NCI-H128 (cell line): ENCODE measurements around the gene ABCB6.
"Not testable (repeated sequence)": the region's sequence is repeated elsewhere in the genome, so short reads cannot be mapped to it uniquely, and the experiment has no call there.

Experiments used
- DNase-seq: peaks from one replicate; lab custom pipeline; 2025; ENCODE audit not compliant: unreplicated experiment; lab: John Stamatoyannopoulos, UW

ABCB6 gene

GRCh38 chr2:219218732-219219701 is at the start of gene ABCB6:
Gene ABCB6 (minus strand): TSS chr2:219218958. CDS start chr2:219218673, 285 bp downstream.
- peak; percentile 85 for DNase-seq

DNA sequence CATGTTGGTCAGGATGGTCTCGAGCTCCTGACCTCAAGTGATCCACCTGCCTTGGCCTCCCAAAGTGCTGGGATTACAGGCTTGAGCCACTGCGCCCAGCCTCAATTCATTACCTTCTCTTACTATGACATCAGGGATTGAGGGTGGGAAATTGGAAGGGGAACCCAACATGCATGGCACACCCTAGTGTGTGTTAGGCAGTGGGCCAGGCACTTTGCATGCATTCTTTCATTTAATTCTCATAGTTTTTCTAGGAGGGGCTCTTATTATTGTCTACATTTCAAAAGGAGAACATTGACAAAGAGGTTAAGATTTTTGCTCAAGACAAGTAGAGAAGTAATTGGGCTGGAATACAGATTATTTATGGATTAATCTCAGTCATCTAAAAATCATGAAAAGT is 49.5 kb upstream of the ABCB6 start:
- DNase-seq = no peak

DNA sequence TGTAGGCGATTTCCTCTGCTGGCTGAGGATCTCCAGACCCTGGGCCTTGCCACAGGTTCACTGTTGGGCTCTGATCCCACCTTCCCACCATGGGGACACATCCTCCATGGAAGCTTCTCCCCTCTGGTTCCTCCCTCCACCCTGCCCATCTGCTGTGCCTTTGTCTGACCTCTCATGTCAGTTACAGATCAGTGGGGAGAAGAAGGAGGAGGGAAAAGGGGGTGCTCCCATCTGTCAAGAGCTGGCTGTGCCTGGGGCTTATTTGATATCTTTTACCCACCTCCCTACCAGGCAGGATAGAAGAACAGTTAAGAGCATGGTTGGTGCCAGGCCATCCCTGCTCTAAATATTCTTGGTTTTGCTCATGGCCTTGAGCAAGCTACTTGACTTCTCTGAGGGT is 48.1 kb upstream of the ABCB6 start:
- DNase-seq = no peak

DNA sequence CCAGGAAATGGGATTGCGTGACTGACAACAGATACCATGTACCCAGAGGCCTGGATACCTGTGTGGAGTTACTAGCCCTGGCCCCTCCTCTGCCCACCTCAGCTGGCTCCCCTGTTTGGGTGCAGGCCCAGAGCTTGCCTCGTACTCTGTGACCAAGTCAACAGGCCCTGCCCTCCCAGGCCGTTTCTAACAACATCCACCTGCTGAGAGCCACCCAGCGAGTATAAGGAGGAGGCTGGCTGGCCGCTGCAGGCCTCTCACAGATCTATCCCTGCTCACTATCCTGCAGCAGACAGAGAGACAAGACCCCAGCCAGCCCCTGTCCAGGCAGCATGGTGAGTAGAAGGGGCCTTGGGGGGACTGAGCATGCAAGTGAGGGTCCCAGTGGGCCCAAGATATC is 47.5 kb upstream of the ABCB6 start:
- no peak for DNase-seq

- no peak for DNase-seq
These were observed 42.5 kb upstream of the ABCB6 start for GRCh38 chr2:219261024-219261855.

GRCh38 chr2:219258942-219259341 is 40.2 kb upstream of the ABCB6 start:
- DNase-seq = not testable (repeated sequence)

DNA sequence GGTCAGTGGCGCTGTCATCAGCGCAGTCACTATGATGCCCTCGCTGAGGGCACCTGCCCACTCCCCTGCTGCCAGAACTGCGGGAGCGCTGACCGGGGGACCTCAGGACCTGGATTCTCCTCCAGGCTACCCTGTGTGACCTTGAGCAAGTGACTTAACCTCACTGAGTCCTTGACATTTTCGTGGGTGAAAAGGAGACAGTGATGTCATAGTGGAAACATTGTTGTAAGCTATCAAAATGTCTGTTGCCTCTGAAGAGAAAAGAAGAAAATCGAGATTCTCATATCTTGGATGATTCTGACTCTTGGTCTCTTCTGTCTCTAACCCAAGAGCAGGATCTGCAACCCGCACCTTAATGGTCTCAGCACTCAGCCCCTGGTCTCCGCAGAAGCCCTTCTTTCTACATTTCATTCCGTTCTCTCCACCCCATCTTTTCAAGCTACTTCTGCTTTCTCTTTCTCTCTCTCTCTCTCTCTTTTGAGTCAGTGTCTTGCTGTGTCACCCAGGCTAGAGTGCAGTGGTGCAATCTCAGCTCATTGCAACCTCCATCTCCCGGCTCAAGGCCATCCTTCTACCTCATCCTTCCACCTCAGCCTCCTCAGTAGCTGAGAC is 35.9 kb upstream of the ABCB6 start:
- DNase-seq = no peak

GRCh38 chr2:219253753-219254589 is 35.2 kb upstream of the ABCB6 start, which contains the start of gene TUBA4A:
Gene TUBA4A (minus strand): TSS chr2:219253918. CDS start chr2:219253858, 60 bp downstream.
- peak; percentile 59 for DNase-seq

DNA sequence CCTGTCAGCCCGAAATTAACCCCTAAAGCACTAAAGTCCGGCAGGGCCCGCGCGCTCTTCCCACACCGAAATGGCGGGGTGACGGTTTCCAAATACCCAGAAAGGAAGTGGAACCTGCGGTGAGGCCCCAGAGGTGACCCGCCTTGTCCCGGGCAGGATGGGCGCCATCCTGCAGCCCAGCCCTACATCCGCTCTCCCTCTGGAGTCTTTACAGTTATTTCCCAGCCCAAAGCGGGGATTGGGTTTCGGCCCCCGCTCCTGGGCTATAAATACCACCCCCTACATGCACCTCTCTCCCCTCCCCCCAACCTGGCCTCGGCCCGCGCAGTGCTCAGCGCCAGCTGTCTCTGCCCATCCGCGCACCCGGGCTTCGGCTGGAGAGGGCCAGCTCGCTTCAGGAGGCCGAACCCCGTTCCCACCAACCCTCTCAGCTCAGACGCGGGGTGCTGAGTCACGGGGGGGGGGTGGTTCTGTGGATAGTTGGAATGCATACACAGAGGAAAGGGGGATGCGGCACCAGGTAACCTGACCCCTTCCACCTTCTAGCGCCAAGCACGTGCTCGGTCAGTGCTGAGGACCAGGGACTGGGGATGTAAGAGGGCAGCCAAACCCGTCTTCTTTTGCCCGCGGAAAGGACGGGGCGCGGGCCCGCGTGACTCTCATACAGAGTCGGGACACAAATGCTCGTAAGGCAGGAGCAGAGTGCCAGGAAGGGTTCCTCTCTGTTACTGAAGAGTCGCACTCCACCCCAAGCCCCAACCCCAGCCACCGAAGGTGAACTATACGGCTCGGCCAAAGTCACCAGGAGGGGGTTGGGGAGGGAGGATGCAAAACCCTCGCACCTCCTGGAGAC is 34.4 kb upstream of the ABCB6 start, which contains the start of gene TUBA4B:
TSS of gene TUBA4B (plus strand) at position 344 of the 853 bp plus-strand sequence. CDS start at position 509, 165 bp downstream.
- DNase-seq = no peak

DNA sequence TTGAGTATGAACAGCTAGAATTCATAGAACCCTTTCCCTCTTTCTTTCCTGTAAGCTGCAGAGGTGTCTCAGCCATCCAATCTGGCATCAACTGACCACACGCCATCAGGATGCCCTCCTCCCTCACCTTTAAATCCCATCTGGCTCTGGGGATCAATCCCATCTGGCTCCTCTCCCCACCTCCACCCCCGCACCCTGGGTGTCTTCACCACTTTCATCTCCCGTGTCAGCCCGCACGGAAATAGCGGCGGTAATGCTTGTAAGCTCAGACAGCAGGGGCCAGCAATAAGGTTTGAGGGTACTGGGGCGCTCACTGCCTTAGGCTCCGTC is 33.8 kb upstream of the ABCB6 start:
- DNase-seq = no peak

DNA sequence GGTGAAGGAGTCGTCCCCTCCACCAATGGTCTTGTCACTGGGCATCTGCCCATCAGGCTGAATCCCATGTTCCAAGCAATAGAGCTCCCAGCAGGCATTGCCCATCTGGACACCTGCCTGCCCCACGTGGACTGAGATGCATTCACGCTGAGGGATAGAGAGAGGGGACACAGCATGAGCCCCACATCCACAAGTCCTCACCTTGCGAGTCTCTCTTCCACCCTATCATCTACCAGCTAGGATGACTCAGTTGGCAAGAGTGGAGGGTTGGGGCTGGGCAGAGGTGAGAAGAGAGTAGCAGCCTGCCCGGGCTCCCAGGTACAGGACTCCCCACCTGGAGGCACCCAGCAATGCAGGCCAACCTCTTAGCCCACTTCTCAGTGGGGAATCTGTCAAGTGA is 33.3 kb upstream of the ABCB6 start:
- no peak for DNase-seq

DNA sequence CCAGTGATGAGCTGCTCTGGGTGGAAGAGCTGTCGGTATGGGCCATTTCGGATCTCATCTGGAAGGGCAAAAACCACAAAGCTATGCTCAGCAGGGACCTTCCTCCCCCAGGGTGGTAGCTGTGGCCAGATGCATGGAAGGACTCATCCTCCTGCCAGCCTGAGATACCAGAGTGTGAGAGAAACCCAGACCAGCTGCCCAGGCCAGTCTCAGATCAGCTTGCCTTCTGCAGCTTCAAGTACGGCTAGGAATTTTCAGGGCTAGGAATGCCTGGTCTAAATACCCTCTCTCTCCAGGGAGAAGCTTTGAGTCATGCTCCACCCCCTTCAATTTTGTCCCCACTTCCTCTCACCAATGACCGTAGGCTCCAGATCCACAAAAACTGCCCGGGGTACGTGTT is 32.9 kb upstream of the ABCB6 start:
- no peak for DNase-seq

DNA sequence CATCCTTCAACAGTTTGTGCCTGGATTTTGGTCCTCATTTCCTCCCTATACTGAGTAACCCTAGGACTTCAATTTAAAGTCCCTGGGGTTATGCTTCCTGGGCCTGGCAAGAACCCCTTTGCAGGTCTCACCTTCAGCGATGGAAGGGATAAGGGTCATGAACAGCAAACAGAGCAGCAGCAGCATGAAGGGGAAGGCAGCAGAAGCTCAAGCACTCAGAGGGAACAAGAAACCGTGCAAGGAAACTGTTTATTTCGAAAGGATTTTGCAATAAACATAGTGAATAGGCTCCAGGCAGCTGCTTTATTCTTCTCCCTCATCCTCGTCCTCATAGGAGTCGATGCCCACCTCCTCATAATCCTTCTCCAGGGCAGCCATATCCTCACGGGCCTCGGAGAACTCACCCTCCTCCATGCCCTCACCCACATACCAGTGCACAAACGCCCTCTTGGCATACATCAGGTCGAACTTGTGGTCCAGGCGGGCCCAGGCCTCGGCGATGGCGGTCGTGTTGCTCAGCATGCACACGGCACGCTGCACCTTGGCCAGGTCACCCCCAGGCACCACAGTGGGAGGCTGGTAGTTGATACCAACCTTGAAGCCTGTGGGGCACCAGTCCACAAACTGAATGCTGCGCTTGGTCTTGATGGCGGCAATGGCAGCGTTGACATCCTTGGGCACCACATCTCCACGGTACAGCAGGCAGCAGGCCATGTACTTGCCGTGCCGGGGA is 31.5 kb upstream of the ABCB6 start:
- no peak for DNase-seq

- no peak for DNase-seq
These were observed 30.6 kb upstream of the ABCB6 start for GRCh38 chr2:219249203-219249980.

GRCh38 chr2:219248845-219249202 is 30.1 kb upstream of the ABCB6 start:
- no peak for DNase-seq

DNA sequence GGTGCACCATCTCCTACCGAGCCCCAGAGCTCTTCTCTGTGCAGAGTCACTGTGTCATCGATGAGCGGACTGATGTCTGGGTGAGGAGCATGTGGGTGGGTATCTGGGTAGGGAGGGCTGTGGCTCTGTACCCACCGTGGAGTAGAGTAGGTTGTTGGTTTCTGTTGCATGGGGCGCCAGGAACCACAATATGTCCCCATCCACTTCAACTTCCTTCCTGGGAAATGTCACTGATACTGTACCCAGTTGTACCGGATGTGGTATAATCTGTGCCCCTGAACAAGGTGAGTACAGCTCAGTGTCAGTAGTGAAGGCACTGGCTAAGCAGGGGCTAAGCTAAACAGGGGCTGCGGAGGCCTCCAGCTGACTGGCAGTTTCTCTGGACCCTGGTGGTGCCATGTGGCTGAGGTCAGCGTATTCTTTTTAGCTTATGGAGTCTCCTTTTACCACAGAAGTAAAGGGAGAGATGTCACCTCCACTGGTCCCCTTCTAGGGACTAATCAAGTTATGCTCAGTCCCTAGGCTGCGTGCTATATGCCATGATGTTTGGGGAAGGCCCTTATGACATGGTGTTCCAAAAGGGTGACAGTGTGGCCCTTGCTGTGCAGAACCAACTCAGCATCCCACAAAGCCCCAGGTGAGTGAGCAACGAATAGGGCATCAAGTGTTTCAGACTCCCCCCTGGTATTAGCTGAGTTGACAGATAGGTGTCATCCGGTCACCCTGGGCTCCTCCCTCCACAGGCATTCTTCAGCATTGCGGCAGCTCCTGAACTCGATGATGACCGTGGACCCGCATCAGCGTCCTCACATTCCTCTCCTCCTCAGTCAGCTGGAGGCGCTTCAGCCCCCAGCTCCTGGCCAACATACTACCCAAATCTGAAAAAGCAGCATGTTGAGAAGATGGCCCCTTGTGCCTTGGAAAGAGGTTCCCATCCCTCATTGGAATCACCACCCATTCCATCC is 29.2 kb upstream of the ABCB6 start:
- DNase-seq = no peak

DNA sequence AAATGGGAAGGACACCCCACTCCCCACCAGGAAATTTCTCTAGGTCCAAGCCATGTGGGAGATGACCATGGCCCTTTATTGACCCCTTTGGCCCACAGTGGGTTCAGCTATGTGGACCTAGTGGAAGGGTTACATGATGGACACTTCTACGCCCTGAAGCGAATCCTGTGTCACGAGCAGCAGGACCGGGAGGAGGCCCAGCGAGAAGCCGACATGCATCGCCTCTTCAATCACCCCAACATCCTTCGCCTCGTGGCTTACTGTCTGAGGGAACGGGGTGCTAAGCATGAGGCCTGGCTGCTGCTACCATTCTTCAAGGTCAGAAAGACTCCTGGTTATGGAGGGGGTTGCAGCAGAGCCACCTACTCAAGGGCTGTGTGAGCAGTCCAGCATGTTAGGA is 27.8 kb upstream of the ABCB6 start:
- DNase-seq = no peak
